ENCODE results near the gene WDR37. TPM values are rescaled to one million over a fixed set of nuclear protein-coding genes. Genes with fewer than 3 reads are reported as not detected.
A peak's percentile ranks its signal among the peaks of the same experiment; 100 is the strongest.

WDR37 gene
- total and polyA plus RNA-seq, 9 of the 15 experiments (the other 6 are each of a cell fraction or from before 2014, with no cell fraction given): 2.3 to 11.6 (median 6.7) TPM

DNA sequence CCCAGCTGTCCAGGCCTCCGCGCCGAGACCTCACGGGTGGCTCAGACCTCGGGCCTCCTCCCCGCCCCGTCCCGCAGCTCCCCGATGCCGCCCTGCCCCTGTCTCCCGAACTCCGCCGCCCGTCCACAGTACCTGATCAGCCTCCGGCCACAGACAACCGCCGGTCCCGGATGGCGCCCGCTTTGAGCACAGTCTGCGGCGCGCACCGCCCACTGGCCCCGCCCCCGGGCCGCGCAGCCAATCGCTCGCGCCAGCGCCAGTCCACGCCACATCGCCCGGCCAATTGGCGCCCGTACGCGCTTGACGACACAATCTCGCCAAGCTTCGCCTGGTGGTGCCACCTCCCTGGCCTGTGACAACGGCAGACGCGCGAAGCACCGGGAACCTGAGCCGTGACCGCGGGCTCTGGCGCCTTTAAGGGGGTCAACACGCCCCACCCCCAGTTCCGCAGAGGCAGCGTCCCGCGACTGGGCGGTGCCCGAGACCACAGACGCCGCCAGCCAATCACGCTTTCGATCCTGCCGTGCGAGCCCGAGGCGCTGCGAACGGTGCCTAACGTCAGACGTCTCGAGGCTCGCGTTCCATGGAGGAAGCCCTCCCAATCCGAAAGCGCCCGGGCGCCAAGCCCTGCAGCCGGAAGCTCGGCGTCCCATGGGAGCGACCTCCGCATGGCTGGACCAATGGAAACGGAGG, 7.3 kb upstream of the WDR37 start, which contains the start of gene IDI1 (continued):
- peak; percentile 62 for TF ChIP-seq HNRNPLL (IDR thresholded peaks at IDR 0.05; ENCODE audit: low read depth, low read length, poor library complexity, severe bottlenecking)
- TF ChIP-seq L3MBTL2 (IDR thresholded peaks at IDR 0.05): peak; percentile 97
- TF ChIP-seq, protein P1, sequence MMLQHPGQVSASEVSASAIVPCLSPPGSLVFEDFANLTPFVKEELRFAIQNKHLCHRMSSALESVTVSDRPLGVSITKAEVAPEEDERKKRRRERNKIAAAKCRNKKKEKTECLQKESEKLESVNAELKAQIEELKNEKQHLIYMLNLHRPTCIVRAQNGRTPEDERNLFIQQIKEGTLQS (IDR thresholded peaks at IDR 0.05): no peak
- TF ChIP-seq, protein P1 (CRISPR knock-in tag; conservative IDR thresholded peaks at IDR 0.05): no peak
- TF ChIP-seq RBM25 (IDR thresholded peaks at IDR 0.05; ENCODE audit: low read depth, low read length, severe bottlenecking): peak; percentile 99
- TF ChIP-seq, protein P2, sequence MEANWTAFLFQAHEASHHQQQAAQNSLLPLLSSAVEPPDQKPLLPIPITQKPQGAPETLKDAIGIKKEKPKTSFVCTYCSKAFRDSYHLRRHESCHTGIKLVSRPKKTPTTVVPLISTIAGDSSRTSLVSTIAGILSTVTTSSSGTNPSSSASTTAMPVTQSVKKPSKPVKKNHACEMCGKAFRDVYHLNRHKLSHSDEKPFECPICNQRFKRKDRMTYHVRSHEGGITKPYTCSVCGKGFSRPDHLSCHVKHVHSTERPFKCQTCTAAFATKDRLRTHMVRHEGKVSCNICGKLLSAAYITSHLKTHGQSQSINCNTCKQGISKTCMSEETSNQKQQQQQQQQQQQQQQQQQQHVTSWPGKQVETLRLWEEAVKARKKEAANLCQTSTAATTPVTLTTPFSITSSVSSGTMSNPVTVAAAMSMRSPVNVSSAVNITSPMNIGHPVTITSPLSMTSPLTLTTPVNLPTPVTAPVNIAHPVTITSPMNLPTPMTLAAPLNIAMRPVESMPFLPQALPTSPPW (CRISPR knock-in tag; IDR thresholded peaks at IDR 0.05): peak; percentile 100; the same call in 1 of the 2 replicates
- TF ChIP-seq NR2F6 (CRISPR knock-in tag; IDR thresholded peaks at IDR 0.05): no peak
- TF ChIP-seq MYC (IDR thresholded peaks at IDR 0.05; ENCODE audit: low read depth, low read length): peak; percentile 69; the same call in 1 of the 2 replicates
- TF ChIP-seq MYC (CRISPR knock-in tag; IDR thresholded peaks at IDR 0.05; ENCODE audit: borderline replicate concordance, low read depth): peak; percentile 57; the same call in 1 of the 2 replicates
- TF ChIP-seq, protein P3, sequence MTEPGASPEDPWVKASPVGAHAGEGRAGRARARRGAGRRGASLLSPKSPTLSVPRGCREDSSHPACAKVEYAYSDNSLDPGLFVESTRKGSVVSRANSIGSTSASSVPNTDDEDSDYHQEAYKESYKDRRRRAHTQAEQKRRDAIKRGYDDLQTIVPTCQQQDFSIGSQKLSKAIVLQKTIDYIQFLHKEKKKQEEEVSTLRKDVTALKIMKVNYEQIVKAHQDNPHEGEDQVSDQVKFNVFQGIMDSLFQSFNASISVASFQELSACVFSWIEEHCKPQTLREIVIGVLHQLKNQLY (CRISPR knock-in tag; conservative IDR thresholded peaks at IDR 0.05): 0 out of 4 replicates have a peak, but pooled peaks of 1 of the 2 experiments have one; percentile 68
- TF ChIP-seq, protein P4, sequence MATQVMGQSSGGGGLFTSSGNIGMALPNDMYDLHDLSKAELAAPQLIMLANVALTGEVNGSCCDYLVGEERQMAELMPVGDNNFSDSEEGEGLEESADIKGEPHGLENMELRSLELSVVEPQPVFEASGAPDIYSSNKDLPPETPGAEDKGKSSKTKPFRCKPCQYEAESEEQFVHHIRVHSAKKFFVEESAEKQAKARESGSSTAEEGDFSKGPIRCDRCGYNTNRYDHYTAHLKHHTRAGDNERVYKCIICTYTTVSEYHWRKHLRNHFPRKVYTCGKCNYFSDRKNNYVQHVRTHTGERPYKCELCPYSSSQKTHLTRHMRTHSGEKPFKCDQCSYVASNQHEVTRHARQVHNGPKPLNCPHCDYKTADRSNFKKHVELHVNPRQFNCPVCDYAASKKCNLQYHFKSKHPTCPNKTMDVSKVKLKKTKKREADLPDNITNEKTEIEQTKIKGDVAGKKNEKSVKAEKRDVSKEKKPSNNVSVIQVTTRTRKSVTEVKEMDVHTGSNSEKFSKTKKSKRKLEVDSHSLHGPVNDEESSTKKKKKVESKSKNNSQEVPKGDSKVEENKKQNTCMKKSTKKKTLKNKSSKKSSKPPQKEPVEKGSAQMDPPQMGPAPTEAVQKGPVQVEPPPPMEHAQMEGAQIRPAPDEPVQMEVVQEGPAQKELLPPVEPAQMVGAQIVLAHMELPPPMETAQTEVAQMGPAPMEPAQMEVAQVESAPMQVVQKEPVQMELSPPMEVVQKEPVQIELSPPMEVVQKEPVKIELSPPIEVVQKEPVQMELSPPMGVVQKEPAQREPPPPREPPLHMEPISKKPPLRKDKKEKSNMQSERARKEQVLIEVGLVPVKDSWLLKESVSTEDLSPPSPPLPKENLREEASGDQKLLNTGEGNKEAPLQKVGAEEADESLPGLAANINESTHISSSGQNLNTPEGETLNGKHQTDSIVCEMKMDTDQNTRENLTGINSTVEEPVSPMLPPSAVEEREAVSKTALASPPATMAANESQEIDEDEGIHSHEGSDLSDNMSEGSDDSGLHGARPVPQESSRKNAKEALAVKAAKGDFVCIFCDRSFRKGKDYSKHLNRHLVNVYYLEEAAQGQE (IDR thresholded peaks at IDR 0.05; ENCODE audit: borderline replicate concordance): no peak
- TF ChIP-seq, protein P4 (CRISPR knock-in tag; IDR thresholded peaks at IDR 0.05; ENCODE audit: low read depth): 0 out of 2 replicates have a peak, but pooled peaks have one; percentile 29
- TF ChIP-seq MAX (CRISPR knock-in tag; IDR thresholded peaks at IDR 0.05): peak; percentile 71
- TF ChIP-seq GTF2E2 (tag; IDR thresholded peaks at IDR 0.05): 0 out of 2 replicates have a peak, but pooled peaks have one; percentile 19
- TF ChIP-seq HCFC1 (IDR thresholded peaks at IDR 0.05; ENCODE audit: low read depth, low read length): peak; percentile 31
- no peak for TF ChIP-seq ADNP (tag; IDR thresholded peaks at IDR 0.05)

Data from K562 (cell line).